Pons (tissue), 1 donor: ENCODE results near the gene INPP1.
"Not testable (repeated sequence)": the region's sequence is repeated elsewhere in the genome, so short reads cannot be mapped to it uniquely, and the experiment has no call there.

Source experiments
- DNase-seq: peaks from one replicate; pipeline ENCODE4 v3.0.0-alpha.2; 2016; ENCODE audit warnings: low spot score

Gene INPP1

GRCh38 chr2:190334479-190335224 lies 8.7 kb upstream of the INPP1 start:
- no peak for DNase-seq

DNA sequence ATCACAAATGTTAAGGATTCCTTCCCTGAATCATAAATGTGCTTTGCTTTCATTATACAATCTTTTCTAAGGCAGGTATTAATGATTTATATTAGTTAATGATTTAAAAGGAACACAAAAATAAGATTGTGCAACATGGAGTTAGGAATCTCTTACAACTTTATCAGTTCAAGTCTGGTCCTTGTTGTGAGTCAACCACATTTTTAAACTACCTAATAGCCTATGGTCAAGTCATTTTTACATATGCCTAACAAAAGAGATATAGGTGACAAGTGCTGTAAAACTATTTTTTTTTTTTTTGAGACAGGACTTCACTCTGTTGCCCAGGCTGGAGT lies 8.2 kb upstream of the INPP1 start:
- DNase-seq = no peak

GRCh38 chr2:190335584-190335983 lies 7.8 kb upstream of the INPP1 start:
- not testable (repeated sequence) for DNase-seq

DNA sequence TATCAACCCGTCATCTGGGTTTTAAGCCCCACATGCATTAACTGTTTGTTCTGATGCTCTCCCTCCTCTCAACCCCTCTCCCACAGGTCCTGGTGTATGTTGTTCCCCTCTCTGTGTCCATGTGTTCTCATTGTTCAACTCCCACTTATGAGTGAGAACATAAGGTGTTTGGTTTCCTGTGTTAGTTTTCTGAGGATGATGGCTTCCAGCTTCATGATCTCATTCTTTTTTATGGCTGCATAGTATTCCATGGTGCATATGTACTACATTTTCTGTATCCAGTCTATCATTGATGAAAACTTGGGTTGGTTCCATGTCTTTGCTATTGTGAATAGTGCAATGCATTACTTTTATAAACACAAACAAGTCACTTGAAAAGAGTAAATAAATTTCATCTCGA lies 7.0 kb upstream of the INPP1 start:
- DNase-seq = no peak

DNA sequence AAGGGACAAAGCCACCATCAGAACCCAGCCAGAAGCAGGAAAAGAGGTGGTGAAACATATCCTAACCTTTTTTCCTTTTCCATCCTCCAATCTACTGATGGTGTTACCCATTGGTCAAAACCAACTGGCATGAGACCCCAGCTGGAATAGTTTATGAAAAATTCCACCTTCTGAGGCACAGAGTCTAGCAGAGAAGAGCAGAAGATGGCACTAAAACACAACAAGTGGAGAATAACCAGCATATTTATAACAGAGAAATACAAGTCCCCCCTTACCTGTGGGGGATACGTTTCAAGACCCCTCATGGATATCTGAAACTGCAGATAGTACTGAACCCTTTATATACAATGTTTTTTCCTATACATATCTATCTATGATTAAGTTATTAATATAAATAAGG lies 4.9 kb upstream of the INPP1 start:
- DNase-seq = no peak

- no peak for DNase-seq
Observed at GRCh38 chr2:190339394-190339793, 4.0 kb upstream of the INPP1 start.

- no peak for DNase-seq
Observed at GRCh38 chr2:190340369-190340768, 3.0 kb upstream of the INPP1 start.

DNA sequence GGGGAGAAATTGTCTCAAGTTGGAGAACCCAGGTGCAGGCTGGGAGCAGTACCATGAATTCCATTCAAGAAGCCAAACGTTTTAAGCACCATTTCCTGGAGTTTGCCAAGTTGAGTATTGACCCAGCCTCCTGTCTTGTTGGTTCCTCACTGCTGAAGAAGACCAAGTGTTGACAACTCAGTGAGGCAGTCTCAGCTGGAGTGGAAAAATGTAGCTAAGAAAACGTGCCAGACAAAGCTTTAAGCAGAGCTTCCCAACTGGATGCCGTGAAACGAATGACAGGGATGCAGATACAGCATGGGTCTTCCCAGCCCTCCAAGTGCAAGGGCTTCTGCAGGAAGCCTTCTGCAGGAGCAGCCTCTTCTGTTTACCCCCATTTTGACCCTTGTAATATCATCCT lies 778 bp upstream of the INPP1 start:
- DNase-seq = no peak

- no peak for DNase-seq
Observed at GRCh38 chr2:190343089-190343535, 277 bp upstream of the INPP1 start.

- peak; percentile 89 for DNase-seq
Observed at GRCh38 chr2:190344276-190344827, 963 bp downstream of the INPP1 start.

- DNase-seq = peak; percentile 83
Observed at GRCh38 chr2:190350371-190350770, 7.0 kb downstream of the INPP1 start.

DNA sequence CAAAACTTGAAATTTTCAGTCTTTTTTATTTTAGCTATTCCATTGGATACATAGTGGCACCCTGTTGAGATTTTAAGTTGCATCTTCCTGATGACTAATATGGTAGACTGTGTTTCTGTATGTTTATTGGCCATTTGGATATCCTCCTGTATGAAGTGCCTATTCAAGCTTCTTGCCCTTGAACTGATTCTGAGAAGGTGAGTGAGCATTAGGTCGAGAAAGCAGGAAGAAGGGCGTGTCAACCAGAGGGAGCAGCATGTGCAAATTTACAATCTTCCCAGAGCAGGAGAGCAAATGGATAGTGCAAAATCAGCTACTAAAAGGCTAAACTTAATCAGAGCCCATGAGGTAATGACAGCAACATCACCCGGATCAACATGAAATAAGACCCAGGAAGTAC lies 8.6 kb downstream of the INPP1 start:
- no peak for DNase-seq

DNA sequence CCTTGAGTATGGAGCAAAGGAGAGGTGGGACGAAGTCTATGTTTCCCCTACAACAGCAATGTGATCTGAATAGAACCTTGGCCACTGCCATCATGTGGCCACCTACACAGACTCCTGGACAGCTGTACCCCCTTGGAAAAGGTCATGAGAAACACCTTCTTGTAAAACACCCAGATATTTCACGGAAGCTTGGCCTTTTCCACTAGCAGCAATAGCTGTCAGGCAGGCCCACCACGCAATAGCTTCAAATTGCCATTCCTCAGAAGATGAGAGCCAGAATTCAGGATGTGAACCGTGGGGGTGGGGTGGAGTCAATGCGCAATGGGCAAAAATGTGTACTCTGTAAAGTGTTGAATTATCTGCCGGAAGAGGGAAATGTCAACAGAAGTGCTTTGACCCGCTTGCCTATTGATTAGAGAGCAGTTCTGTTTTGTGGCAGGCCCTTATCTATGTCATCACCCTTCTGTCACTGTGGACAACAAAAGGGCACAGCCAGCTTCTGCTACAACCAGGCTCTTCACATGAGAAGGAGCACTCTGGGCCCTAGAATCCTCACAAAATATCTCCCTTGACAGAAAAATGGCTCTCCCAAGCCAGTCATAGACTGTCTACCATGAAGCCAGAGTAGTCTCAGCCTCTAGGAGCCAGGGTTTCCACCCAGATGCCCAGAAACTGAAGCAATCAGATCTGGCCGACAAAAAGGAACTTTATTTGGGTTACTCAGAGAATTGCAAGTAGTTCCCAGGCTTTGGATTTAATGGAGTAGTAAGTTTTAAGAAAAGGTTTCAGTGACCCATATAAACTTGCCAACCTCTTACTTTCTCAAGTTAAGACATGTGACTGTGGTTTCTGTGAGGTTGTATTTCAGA lies 9.5 kb downstream of the INPP1 start:
- DNase-seq = peak; percentile 74

DNA sequence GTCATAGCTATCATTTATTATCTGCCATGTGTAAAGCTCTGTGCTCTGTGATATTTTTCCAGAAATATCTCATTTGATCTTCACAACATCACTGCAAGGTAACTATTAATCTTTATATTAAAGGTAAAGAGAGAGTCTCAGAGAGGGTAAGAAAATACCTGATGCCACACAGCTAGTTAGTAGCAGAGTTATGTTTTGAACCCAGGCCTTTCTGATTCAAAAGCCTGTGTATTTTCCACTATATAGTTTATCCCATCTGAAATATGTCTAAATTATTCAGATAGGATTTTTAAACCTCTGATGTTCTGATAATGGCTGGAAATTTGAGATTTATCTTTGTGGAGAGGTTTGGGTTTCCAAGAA lies 10.1 kb downstream of the INPP1 start:
- no peak for DNase-seq

DNA sequence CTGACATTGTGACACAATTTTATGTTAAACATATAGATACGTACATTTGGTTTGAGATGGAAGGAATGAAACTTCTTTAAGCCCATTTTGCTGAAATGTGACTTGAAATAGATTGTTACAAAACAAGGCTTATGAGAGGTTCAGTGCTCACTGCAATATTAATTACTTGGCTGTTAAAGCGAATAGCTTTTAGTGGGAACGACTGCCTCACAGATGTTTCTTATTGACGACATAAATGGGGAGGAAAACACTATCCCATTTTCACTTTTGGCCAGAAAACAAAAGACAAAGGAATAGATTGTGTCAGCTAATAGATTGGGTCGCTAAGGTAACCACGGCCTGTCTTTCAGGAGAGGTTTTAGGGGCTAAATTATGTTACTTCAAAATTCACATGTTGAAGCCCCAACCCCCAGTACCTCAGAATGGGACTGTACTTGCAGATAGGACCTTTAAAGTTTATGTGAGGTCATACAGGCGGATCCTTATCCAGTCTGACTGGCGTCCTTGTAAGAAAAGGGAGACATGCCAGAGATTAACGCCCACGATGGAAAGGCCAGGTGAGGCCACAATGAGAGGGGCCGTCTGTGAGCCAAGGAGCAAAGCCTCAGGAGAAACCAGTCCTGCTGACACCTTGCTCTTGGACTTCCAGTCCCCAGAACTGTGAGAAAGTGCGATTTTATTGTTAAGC lies 10.8 kb downstream of the INPP1 start:
- peak; percentile 82 for DNase-seq

GRCh38 chr2:190355968-190356644 lies 12.7 kb downstream of the INPP1 start:
- DNase-seq = no peak

DNA sequence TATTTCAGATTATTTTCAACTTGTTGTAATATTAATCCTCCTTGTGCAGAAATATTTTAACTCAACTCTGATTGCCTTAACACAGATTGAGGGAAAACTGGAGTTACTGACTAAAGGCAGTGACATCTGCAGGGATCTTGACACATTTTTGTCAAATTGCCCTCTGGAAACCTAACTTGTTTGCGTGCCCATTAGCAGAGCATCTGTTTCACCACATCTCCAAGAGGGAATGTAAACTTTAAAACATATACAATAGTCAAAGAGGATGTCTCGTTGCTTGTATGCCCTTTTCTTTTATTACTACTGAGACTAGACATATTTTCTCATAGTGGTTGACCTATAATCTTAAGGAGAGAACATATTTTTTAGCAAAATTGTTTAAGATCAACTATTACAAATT lies 14.2 kb downstream of the INPP1 start:
- no peak for DNase-seq

- not testable (repeated sequence) for DNase-seq
Observed at GRCh38 chr2:190358655-190359448, 15.5 kb downstream of the INPP1 start.

DNA sequence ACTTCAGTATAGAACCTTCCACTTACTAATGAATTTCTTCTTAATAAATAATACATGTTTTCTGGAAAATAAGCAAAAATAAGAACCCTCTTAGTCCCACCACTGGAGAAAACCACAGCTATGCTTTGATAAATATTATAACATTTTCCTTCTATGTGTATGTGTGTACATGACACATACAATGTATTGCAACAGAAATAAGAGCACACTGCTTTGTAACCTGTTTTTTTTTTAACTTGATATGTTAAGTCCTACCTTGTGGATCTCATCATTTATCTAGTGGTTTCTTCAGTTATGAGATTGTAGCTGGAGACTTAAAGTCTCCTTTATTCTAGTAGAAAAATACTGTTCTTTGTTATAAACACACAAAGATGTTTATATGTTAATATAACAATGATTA lies 17.2 kb downstream of the INPP1 start:
- no peak for DNase-seq

DNA sequence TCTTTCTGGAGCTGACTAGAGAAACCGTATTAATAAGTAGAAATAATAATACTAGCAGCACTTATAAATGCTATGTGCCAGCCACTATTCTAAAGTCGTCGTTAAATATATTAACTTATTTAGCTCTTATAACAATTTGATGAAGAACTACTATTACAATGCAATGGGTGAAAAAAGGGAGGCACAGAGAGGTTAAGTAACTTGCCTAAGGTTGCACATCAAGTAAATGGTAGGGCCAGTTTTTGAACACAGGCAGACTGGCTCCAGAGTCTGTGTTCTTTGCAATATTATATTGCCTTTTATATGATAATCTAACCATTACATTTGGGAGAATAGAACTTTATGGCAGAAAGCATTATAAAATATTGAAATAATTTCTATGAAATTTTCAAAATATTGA lies 17.6 kb downstream of the INPP1 start:
- no peak for DNase-seq

GRCh38 chr2:190361572-190361971 lies 18.2 kb downstream of the INPP1 start:
- DNase-seq = no peak
